Astrocyte (in vitro differentiated cells and primary cell): ENCODE measurements around the gene NPM3. TPM values are rescaled to one million over a fixed set of nuclear protein-coding genes. Genes with fewer than 3 reads are reported as not detected.
"Not testable (repeated sequence)": the region's sequence is repeated elsewhere in the genome, so short reads cannot be mapped to it uniquely, and the experiment has no call there.

Experiments used
- DNase-seq: peaks from one replicate; pipeline ENCODE4 v3.0.0-alpha.2; 2010; ENCODE audit warnings: low read depth
- FAIRE-seq: peaks from 2 replicates; lab custom pipeline; 2011; peaks lifted over from hg19 to GRCh38; lab: Jason Lieb, UNC
- H2AFZ ChIP-seq: 2 replicates; pipeline ENCODE4 v1.6.0; 2012; ENCODE audit warnings: low read depth, low read length, inconsistent platforms
- H3K27ac ChIP-seq: 2 replicates; pipeline ENCODE4 v1.5.1; 2011; ENCODE audit warnings: low read depth, low read length, inconsistent platforms
- H3K27me3 ChIP-seq: 2 replicates; pipeline ENCODE4 v1.6.0; 2011; ENCODE audit warnings: low read length, inconsistent platforms; ENCODE audit not compliant: insufficient read depth
- H3K36me3 ChIP-seq: 2 replicates; pipeline ENCODE4 v1.5.1; 2011; ENCODE audit warnings: low read length, inconsistent platforms; ENCODE audit not compliant: insufficient read depth
- H3K4me1 ChIP-seq: 2 replicates; pipeline ENCODE4 v1.5.1; 2011; ENCODE audit warnings: low read length, inconsistent platforms; ENCODE audit not compliant: insufficient read depth
- H3K4me2 ChIP-seq: 2 replicates; pipeline ENCODE4 v1.6.0; 2012; ENCODE audit warnings: low read length, inconsistent platforms
- H3K4me3 ChIP-seq: 2 replicates; pipeline ENCODE4 v1.5.1; 2011; ENCODE audit warnings: low read depth, mild to moderate bottlenecking, low read length, inconsistent platforms; ENCODE audit not compliant: insufficient read depth
- H3K79me2 ChIP-seq: 2 replicates; pipeline ENCODE4 v1.6.0; 2012; ENCODE audit warnings: mild to moderate bottlenecking, low read length, inconsistent platforms; ENCODE audit not compliant: insufficient read depth
- H3K9ac ChIP-seq: 2 replicates; pipeline ENCODE4 v1.6.0; 2012; ENCODE audit warnings: mild to moderate bottlenecking, low read length, inconsistent platforms
- H3K9me3 ChIP-seq: 2 replicates; pipeline ENCODE4 v1.5.1; 2012; ENCODE audit warnings: low read depth, mild to moderate bottlenecking, low read length, inconsistent platforms; ENCODE audit not compliant: insufficient read depth
- H4K20me1 ChIP-seq: 2 replicates; pipeline ENCODE4 v1.6.0; 2012; ENCODE audit warnings: low read length, inconsistent platforms; ENCODE audit not compliant: insufficient read depth
- H3K27ac Mint-ChIP-seq: one replicate; pipeline ENCODE4 v1.8.0; 2021; ENCODE audit warnings: mild to moderate bottlenecking, mixed read lengths; ENCODE audit not compliant: unreplicated experiment
- H3K27me3 Mint-ChIP-seq: one replicate; pipeline ENCODE4 v1.8.0; 2021; ENCODE audit warnings: low read depth, mixed read lengths; ENCODE audit not compliant: unreplicated experiment
- H3K36me3 Mint-ChIP-seq: one replicate; pipeline ENCODE4 v1.8.0; 2021; ENCODE audit warnings: low read depth, mixed read lengths; ENCODE audit not compliant: unreplicated experiment
- H3K4me1 Mint-ChIP-seq: one replicate; pipeline ENCODE4 v1.8.0; 2021; ENCODE audit warnings: low read depth, mixed read lengths; ENCODE audit not compliant: unreplicated experiment
- H3K4me3 Mint-ChIP-seq: one replicate; pipeline ENCODE4 v1.8.0; 2021; ENCODE audit warnings: mild to moderate bottlenecking, moderate library complexity, mixed read lengths; ENCODE audit not compliant: unreplicated experiment
- H3K9me3 Mint-ChIP-seq: one replicate; pipeline ENCODE4 v1.8.0; 2021; ENCODE audit warnings: mild to moderate bottlenecking, mixed read lengths; ENCODE audit not compliant: unreplicated experiment
- CTCF ChIP-seq: IDR thresholded peaks from 2 replicates; pipeline ENCODE4 v1.5.1; 2011; ENCODE audit warnings: low read depth, mild to moderate bottlenecking, inconsistent platforms, low read length, moderate library complexity; ENCODE audit not compliant: insufficient read depth
- EZH2 ChIP-seq: IDR thresholded peaks from 2 replicates; pipeline ENCODE4 v1.6.1; 2012; ENCODE audit warnings: mild to moderate bottlenecking, low read length, inconsistent platforms; ENCODE audit not compliant: insufficient read depth
- total RNA-seq: library from RNA; stranded (reverse); gene quantifications from 2 replicates; pipeline ENCODE4 v1.2.1, GENCODE V29; 2021

The NPM3 gene
- total RNA-seq, 1 donor from 2014 or later = 40.7 TPM

- H3K4me1 Mint-ChIP-seq = no peaks in the 10 kb centered on the region
- peaks cover 76% of the 10 kb centered on the region for H3K36me3 ChIP-seq
- FAIRE-seq (no peak), DNase-seq (no peak)
- no peak overlapping the region for H2AFZ ChIP-seq
- H3K4me3 Mint-ChIP-seq = no peak overlapping the region
- H3K9me3 ChIP-seq = no peaks in the 10 kb centered on the region
- H3K4me2 ChIP-seq = no peak overlapping the region
- no peak overlapping the region for H3K27ac Mint-ChIP-seq
- no peaks in the 10 kb centered on the region for H3K9me3 Mint-ChIP-seq
- TF ChIP-seq EZH2 (no peak), CTCF (no peak)
- no peak overlapping the region for H3K9ac ChIP-seq
- peaks cover 12% of the 10 kb centered on the region for H3K36me3 Mint-ChIP-seq
- no peak overlapping the region for H3K4me3 ChIP-seq
- H3K79me2 ChIP-seq = peaks cover 28% of the 10 kb centered on the region
- no peaks in the 10 kb centered on the region for H3K27me3 ChIP-seq
- no peaks in the 10 kb centered on the region for H3K4me1 ChIP-seq
- H3K27ac ChIP-seq = no peak overlapping the region
- H3K27me3 Mint-ChIP-seq = no peaks in the 10 kb centered on the region
- H4K20me1 ChIP-seq = peaks cover 68% of the 10 kb centered on the region
These were observed 6.4 kb upstream of the NPM3 start for GRCh38 chr10:101789686-101790085.

GRCh38 chr10:101789231-101789630, 6.0 kb upstream of the NPM3 start:
- H3K27ac Mint-ChIP-seq, H3K4me3 Mint-ChIP-seq, H3K27me3 Mint-ChIP-seq, H2AFZ ChIP-seq, H3K4me2 ChIP-seq, H3K27ac ChIP-seq, H3K9ac ChIP-seq, FAIRE-seq, H3K4me1 ChIP-seq, H3K4me3 ChIP-seq, H3K9me3 Mint-ChIP-seq, DNase-seq, H3K4me1 Mint-ChIP-seq, H3K9me3 ChIP-seq, H3K27me3 ChIP-seq: not testable (repeated sequence)
- Histone ChIP-seq H3K36me3 (peaks cover 76% of the 10 kb centered on the region), H3K79me2 (peaks cover 25% of the 10 kb centered on the region), H4K20me1 (peaks cover 67% of the 10 kb centered on the region)
- peaks cover 12% of the 10 kb centered on the region for H3K36me3 Mint-ChIP-seq

- no peaks in the 10 kb centered on the region for H3K27me3 Mint-ChIP-seq
- no peaks in the 10 kb centered on the region for H3K9me3 Mint-ChIP-seq
- no peaks in the 10 kb centered on the region for H3K27me3 ChIP-seq
- peaks cover 8% of the 10 kb centered on the region for H3K4me1 Mint-ChIP-seq
- no peak overlapping the region for H3K27ac Mint-ChIP-seq
- peaks cover 58% of the 10 kb centered on the region for H4K20me1 ChIP-seq
- H3K4me3 Mint-ChIP-seq = no peak overlapping the region
- H3K36me3 ChIP-seq = peaks cover 48% of the 10 kb centered on the region
- peaks cover 16% of the 10 kb centered on the region for H3K4me1 ChIP-seq
- peaks cover 29% of the 10 kb centered on the region for H3K79me2 ChIP-seq
- H2AFZ ChIP-seq = no peak overlapping the region
- H3K36me3 Mint-ChIP-seq = peaks cover 3% of the 10 kb centered on the region
- DNase-seq = no peak
- no peak overlapping the region for H3K4me3 ChIP-seq
- TF ChIP-seq EZH2 (no peak), CTCF (no peak)
- H3K9me3 ChIP-seq = no peaks in the 10 kb centered on the region
- no peak for FAIRE-seq
- no peak overlapping the region for H3K4me2 ChIP-seq
- no peak overlapping the region for H3K9ac ChIP-seq
- H3K27ac ChIP-seq = no peak overlapping the region
These were observed 2.6 kb upstream of the NPM3 start for GRCh38 chr10:101785801-101786200.
